NOMO-1 treated with dmso at 0.1 percent for 144 hours (cell line): ENCODE results near the gene PRDM15.

Experiments used
- DNase-seq: peaks from one replicate; lab custom pipeline; 2025; ENCODE audit not compliant: unreplicated experiment; lab: John Stamatoyannopoulos, UW

Gene PRDM15

GRCh38 chr21:41812679-41813078, 66.5 kb downstream of the PRDM15 start:
- no peak for DNase-seq

DNA sequence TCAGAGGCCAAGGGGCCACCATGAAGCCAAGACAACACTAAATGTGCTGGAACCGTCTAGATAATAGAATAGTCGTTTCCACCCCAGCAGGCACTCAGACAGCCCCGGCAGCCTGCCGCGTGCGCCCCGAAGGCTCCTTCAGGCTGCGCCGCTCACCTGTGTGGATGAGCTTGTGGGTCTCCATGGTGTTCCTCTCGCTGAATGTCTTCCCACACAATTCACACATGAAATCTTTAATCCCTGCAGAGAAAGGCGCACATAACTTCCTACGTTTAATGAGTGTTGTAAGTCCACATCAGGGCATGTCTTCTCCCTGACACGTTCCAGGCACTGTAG, 68.6 kb downstream of the PRDM15 start:
- no peak for DNase-seq

GRCh38 chr21:41809891-41810596, 69.1 kb downstream of the PRDM15 start:
- no peak for DNase-seq

DNA sequence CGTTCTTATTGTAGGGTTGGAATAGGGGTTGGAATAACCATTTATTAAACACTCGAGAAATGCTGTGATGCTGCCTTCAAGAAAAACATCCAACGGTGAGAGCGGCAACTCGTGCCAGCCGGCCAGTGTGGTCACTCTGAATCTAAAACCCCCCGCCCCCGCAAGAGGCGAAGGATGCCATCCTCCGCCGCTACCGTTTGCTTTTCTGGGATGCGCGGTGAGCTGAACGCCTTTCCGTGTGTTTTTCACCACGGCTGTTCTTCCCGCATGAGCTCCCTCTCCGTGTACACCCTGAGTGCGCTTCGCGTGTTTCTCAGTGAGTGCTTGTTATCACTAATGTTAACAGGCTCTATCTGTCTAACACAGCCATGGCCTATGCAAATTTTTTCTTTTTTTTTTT, 70.3 kb downstream of the PRDM15 start:
- no peak for DNase-seq

- no peak for DNase-seq
Measured at GRCh38 chr21:41808094-41808493, 71.0 kb downstream of the PRDM15 start.

- DNase-seq = no peak
Measured at GRCh38 chr21:41806773-41807172, 72.4 kb downstream of the PRDM15 start.

DNA sequence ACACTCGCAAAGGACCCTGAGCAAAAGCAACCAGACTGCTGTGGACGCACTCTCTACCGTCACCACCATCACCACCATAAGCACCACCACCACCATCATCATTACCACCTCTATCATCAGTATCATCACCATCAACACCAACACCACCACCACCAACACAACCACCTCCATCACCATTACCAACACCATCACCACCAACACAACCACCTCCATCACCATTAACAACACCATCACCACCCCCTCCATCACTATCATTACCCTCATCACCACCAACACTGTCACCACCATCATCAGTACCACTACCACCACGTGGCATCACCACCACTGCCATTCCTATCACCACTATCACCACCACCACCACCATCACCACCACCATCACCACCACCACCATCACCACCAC, 73.5 kb downstream of the PRDM15 start:
- no peak for DNase-seq

DNA sequence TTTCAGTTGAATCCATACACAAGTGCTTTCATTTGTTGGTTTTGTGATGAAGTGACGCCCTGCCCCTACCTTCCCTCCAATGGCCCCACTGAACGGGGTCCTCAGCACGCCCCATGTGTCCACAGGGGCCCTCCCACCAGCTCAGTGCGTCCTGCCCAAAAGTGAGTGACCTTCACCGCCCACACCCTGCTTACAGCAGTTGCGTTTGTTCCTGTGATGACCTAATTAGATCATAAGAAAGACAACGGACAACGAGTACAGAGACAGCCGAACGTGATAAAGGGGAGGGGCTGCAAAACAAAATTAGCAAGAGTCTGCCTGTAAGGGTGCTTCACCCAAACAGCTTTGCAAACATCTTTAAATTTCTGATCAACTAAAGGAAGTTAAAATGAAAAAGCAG, 74.1 kb downstream of the PRDM15 start:
- no peak for DNase-seq

DNA sequence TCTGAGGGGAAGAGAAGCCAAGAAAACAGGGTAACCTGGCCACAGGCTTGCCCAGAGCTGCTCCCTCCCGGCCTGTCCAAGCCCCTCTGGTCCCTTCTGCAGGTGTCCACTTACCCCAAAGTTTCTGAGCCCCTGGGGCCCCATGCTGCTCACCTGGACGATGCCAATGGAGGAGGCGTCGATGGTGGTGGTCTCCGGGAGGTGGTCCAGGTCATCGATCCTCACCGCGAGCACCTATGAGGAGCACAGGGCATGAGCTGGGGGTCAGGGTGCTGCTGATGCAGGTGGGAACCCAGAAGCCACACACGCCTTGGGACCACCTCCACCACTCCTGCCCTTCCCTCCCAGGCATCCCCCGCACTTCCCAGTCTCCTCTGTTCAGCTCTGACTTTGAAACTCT, 74.8 kb downstream of the PRDM15 start:
- no peak for DNase-seq

GRCh38 chr21:41803316-41803715, 75.8 kb downstream of the PRDM15 start:
- no peak for DNase-seq

GRCh38 chr21:41802684-41803083, 76.5 kb downstream of the PRDM15 start:
- no peak for DNase-seq

- DNase-seq = no peak
Measured at GRCh38 chr21:41802198-41802584, 77.0 kb downstream of the PRDM15 start.

DNA sequence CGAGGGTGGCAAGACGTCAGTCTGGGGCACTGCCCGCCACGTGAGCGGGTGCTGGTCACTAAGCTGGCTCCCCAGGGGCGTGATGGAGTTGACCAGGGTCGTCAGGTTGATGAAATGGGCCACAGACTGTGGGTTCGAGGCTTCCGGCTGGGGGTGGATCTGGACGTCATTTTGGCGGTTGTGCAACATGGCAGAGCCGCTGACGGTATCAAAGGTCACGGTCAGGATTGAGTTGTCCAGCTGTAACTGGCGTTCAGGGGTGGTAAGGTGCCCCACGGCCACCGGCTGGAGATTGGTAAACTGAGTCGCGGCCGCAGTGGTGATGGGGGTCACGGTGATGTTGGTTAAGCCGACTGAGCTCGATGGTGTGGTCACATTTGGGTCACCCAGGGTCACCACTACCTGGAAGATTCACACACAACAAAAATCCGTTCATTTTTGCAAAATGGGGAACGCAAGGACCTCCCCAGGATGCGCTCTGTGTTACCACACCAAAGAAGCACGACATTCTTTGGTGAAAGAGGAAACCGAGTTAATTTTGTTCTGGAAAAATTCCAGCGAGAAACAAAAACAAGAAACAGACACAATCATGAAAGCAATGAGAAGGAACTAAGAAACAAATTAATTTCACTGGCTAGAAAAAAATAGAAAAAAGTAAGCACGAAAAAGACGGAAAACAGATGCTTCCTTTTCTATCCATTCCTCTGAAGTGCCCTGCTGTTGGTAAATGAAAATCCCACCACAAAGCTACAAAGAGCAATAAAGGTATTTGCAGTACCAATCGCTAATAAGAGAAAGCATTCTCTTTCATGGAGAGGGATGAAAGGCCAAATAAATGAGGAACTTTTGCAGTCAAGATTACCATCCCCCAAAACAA, 77.6 kb downstream of the PRDM15 start:
- no peak for DNase-seq

DNA sequence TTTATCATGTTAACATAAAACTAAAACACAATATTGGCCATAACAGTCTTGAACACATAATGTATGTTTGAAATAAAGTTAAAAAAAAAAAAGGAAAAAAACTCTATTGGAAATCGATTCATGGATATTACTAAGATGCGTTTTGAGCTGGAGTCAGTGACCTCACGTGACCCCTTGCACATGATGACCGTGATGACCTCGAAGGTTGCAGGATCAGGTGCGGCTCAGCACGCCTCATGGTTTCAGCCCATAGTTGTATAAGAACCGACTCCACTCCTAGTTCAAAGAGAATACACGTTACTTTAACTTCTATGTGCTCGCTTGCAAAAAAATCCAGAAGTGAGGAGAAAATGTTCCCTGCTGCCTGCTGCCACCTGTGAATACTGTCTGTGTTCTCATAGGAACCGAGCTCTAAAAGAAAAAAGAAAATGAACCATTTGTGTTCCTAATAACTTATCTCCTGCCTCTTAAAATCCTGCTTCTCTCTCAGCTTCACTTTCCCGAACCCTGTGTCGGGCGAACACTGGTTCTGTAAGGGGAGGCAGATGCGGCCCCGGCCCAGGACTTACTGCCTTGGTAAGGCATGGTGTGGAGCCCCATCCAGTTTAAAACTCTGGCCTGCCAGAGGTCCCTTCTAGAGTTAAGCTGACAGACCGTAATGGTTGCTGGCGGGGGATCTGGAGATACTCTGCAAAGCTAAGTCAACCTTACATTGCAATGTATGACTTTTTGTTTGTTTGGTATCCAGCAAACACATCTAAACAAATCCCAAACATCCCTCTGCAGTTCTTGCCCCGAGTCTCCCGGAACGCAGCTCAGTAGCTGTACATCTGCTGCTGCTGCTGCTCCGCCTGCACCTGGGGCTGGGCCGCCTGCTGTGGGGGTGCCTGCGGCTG, 78.5 kb downstream of the PRDM15 start:
- no peak for DNase-seq

- no peak for DNase-seq
Measured at GRCh38 chr21:41799763-41800162, 79.4 kb downstream of the PRDM15 start.

DNA sequence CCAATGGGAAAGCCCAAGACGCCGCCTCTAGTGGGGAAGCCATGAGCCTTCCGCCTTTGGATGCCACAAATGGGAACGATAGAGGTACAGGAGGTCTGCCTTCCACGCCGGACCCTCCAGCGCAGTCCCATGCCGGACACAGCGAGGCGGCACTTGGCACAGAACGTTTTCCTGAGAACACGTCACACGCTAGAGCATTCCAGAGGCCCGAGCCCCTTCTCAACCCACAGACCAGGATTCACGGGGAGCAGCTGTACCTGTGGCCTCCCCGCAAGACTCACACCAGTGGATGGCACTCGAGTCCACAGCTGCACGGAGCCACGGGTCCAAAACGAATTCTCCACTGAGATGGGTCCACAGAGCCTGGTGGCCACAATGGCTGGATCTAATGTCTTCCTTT, 80.8 kb downstream of the PRDM15 start:
- DNase-seq = no peak

DNA sequence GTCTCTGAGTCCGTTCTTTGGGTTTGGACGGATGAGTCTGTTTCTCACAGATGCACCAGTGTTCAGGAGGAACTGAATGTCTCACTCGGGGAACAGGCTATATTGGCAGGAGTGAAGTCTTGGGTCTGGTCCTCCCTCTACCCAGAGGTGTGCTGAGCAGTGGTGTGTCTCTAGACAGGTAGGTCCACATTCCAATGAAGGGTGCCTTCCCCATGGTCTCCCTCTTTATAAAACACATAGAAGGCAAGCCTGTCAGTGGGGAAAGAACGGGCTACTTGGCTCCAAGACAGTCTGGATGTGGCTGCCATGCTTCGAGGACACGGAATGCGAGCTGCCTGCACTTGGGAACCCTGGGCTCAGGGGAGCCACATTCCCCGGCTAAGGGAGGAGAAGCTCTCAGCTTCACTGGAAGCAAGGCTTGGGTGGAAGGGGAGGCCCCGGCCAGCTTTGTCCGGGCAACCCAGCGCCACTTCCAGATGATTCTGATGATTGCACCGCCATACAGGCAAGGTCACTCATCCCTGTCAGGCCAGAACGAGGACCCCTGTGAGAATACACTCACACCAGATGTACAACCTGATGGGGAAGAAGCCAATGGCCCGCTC, 82.6 kb downstream of the PRDM15 start:
- no peak for DNase-seq

GRCh38 chr21:41795726-41796125, 83.4 kb downstream of the PRDM15 start:
- no peak for DNase-seq

GRCh38 chr21:41794600-41794999, 84.5 kb downstream of the PRDM15 start:
- DNase-seq = no peak

DNA sequence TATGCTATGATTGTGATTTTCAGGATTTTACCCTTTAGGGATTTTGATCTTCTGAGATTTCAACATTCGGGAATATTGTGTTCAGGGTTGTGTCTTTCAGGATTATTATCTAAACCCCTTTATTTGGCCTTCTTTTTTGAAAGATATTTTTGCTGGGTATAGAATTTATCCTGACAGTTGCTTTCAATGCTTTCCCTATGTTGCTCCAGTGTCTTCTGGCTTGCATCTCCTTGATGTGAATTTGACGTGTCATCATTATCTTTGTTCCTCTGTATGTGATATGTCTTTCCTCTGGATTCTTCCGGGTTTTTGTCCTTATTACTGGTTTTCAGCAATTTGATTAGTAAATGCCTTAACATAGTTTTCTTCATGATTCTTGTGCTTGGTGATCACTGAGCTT, 86.4 kb downstream of the PRDM15 start:
- no peak for DNase-seq

DNA sequence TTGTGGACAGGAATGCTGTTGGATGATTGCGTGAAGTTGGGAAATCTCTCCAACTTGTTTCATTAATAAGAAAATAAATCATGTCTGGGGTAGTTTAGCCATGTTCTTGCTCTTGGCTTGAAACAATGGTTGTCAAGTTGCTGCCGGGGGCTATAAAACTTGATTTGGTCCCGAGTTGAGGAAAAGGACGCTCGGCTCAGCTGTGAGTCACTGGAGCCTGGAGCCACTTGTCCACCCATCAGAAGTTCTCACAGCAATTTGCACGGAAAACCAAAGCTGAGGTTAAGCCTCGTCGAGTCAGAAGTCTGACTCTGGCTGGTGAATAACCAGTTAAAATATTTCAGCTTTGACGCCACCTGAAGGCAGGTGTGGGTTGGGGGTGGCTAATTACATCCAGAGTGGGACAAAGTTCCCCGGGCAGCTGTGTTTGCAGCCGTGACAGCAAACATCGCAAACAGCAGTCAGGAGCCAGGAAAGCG, 92.6 kb downstream of the PRDM15 start:
- no peak for DNase-seq
